HCT116 (cell line): ENCODE measurements around the gene ACACA. TPM values are rescaled to one million over a fixed set of nuclear protein-coding genes. Genes with fewer than 3 reads are reported as not detected.
"Not testable (repeated sequence)": the region's sequence is repeated elsewhere in the genome, so short reads cannot be mapped to it uniquely, and the experiment has no call there.

Source experiments
- ATAC-seq: fragments of 200-7000 bp; cut with Tn5 transposase; 2 replicates; pipeline ENCODE4 v1.9.1; 2020; ENCODE audit warnings: mild to moderate bottlenecking, moderate library complexity
- BruUV-seq: library from RNA; stranded (reverse); fragments of 400-500 nt; replicated peaks from 2 replicates; lab custom pipeline; 2021; lab: Mats Ljungman, UMichigan
- CTCF ChIA-PET: fragments of 300-600 bp; sonication (Branson Sonifier 250); formaldehyde crosslinking; loops from one replicate; lab custom pipeline; 2021; ENCODE audit warnings: antibody characterized with exemption; lab: Charles Lee
- POLR2A ChIA-PET: fragments of 300-600, 350-600 bp; sonication (Branson Sonifier 250); formaldehyde crosslinking; loops from one replicate; lab custom pipeline; 2021; ENCODE audit warnings: antibody characterized with exemption; lab: Charles Lee
- RAD21 ChIA-PET, 2 experiments: fragments of 300-600 bp; sonication (Branson Sonifier 250); formaldehyde crosslinking; loops; one replicate each; lab custom pipeline; 2023; ENCODE audit warnings: low total read pairs in 2 of 2; ENCODE audit not compliant: uncharacterized antibody in 2 of 2, unreplicated experiment in 2 of 2, low non-redundant PET in 1 of 2; lab: Charles Lee
- DNase-seq: peaks from one replicate; pipeline ENCODE4 v3.0.0-alpha.2; 2010; ENCODE audit warnings: low read depth, low spot score
- H2AFZ ChIP-seq: fragments of 200-600 bp; shearing (Covaris generic), sonication (generic); 2 replicates; pipeline ENCODE4 v1.6.1; 2017; ENCODE audit warnings: low read depth, mixed run types, mixed read lengths, antibody characterized with exemption, low read length; ENCODE audit not compliant: poor library complexity, severe bottlenecking
- H3K27ac ChIP-seq: 2 replicates; pipeline ENCODE4 v1.5.1; 2012; ENCODE audit warnings: low read depth, low read length
- H3K27me3 ChIP-seq: fragments of 200-600 bp; sonication (generic); 2 replicates; pipeline ENCODE4 v1.6.1; 2016; ENCODE audit warnings: mixed run types, low read length, mixed read lengths; ENCODE audit not compliant: insufficient read depth
- H3K36me3 ChIP-seq, 2 experiments: fragments of 200-500 bp in 1 of 2; fragments of 200-600 bp in 1 of 2; sonication (Bioruptor generic) in 1 of 2; sonication (generic) in 1 of 2; 2 replicates each; pipeline versions ENCODE4 v1.5.1 to v1.6.1; 2014 to 2016; ENCODE audit warnings: low read length in 2 of 2, inconsistent platforms in 1 of 2, mixed read lengths in 1 of 2, mixed run types in 1 of 2; ENCODE audit not compliant: insufficient read depth in 2 of 2, control insufficient read depth in 1 of 2
- H3K4me1 ChIP-seq, 2 experiments: fragments of 200-600 bp in 1 of 2; sonication (generic) in 1 of 2; 2 replicates each; pipeline versions ENCODE4 v1.5.1 to v1.6.1; 2012 to 2017; ENCODE audit warnings: low read length in 2 of 2, inconsistent platforms in 1 of 2, mild to moderate bottlenecking in 1 of 2, mixed read lengths in 1 of 2, mixed run types in 1 of 2, moderate library complexity in 1 of 2; ENCODE audit not compliant: insufficient read depth in 2 of 2, control insufficient read depth in 1 of 2
- H3K4me2 ChIP-seq: fragments of 200-600 bp; sonication (generic); 2 replicates; pipeline ENCODE4 v1.6.1; 2017; ENCODE audit warnings: mixed run types, low read length, mixed read lengths
- H3K4me3 ChIP-seq, 2 experiments: fragments of 200-600 bp in 1 of 2; sonication (generic) in 1 of 2; replicated peaks in 1 of 2; 2 replicates each; pipeline ENCODE4 v1.5.1; 2011 to 2016; ENCODE audit warnings: low read length in 2 of 2, control low read depth in 1 of 2, low read depth in 1 of 2, mild to moderate bottlenecking in 1 of 2, mixed read lengths in 1 of 2, mixed run types in 1 of 2
- H3K79me2 ChIP-seq: fragments of 200-600 bp; sonication (generic); 2 replicates; pipeline ENCODE4 v1.6.1; 2017; ENCODE audit warnings: mild to moderate bottlenecking, mixed run types, low read length, moderate library complexity, mixed read lengths; ENCODE audit not compliant: insufficient read depth
- H3K9ac ChIP-seq: fragments of 200-600 bp; sonication (generic); 2 replicates; pipeline ENCODE4 v1.6.1; 2016; ENCODE audit warnings: low read length, mixed read lengths
- H3K9me2 ChIP-seq: fragments of 200-600 bp; sonication (generic), shearing (Covaris generic); 2 replicates; pipeline ENCODE4 v1.6.1; 2017; ENCODE audit warnings: mixed run types, mild to moderate bottlenecking, moderate library complexity; ENCODE audit not compliant: insufficient read depth
- H3K9me3 ChIP-seq, 2 experiments: fragments of 200-500 bp in 1 of 2; fragments of 200-600 bp in 1 of 2; sonication (Bioruptor generic) in 1 of 2; sonication (generic) in 1 of 2; 2 replicates each; pipeline ENCODE4 v1.6.1; 2014 to 2017; ENCODE audit warnings: low read length in 2 of 2, mixed read lengths in 2 of 2, inconsistent platforms in 1 of 2, low read depth in 1 of 2, mild to moderate bottlenecking in 1 of 2, mixed run types in 1 of 2, moderate library complexity in 1 of 2; ENCODE audit not compliant: control insufficient read depth in 1 of 2, insufficient read depth in 1 of 2
- H4K20me1 ChIP-seq: fragments of 200-600 bp; sonication (generic), shearing (Covaris generic); 2 replicates; pipeline ENCODE4 v1.6.1; 2017; ENCODE audit warnings: mixed run types, mild to moderate bottlenecking, moderate library complexity; ENCODE audit not compliant: insufficient read depth
- CBX3 ChIP-seq: IDR thresholded peaks from 2 replicates; pipeline ENCODE4 v1.6.1; 2012; ENCODE audit warnings: low read depth
- CEBPB ChIP-seq: IDR thresholded peaks from 2 replicates; pipeline ENCODE4 v1.6.1; 2012; ENCODE audit warnings: low read depth
- EGR1 ChIP-seq: IDR thresholded peaks from 2 replicates; pipeline ENCODE4 v1.6.1; 2012; ENCODE audit warnings: low read depth
- EZH2phosphoT487 ChIP-seq: fragments of 200-600 bp; IDR thresholded peaks from 2 replicates; pipeline ENCODE4 v1.6.1; 2018; ENCODE audit warnings: antibody characterized with exemption, borderline replicate concordance
- FOSL1 ChIP-seq: IDR thresholded peaks from 2 replicates; pipeline ENCODE4 v1.6.1; 2012; ENCODE audit warnings: low read depth
- POLR2A ChIP-seq: IDR thresholded peaks from 2 replicates; pipeline ENCODE4 v1.7.0; 2011; ENCODE audit warnings: borderline replicate concordance; ENCODE audit not compliant: insufficient read depth, insufficient read length; ENCODE audit errors: extremely low read depth
- POLR2AphosphoS5 ChIP-seq: IDR thresholded peaks from 2 replicates; pipeline ENCODE4 v1.6.1; 2011; ENCODE audit warnings: mild to moderate bottlenecking, low read depth, low read length, moderate library complexity
- SIN3A ChIP-seq: IDR thresholded peaks from 2 replicates; pipeline ENCODE4 v1.6.1; 2012; ENCODE audit warnings: low read depth
- SRF ChIP-seq: IDR thresholded peaks from 2 replicates; pipeline ENCODE4 v1.6.1; 2012; ENCODE audit warnings: low read depth
- TCF7L2 ChIP-seq: IDR thresholded peaks from 2 replicates; pipeline ENCODE4 v1.7.0; 2011; ENCODE audit warnings: borderline replicate concordance, inconsistent platforms; ENCODE audit not compliant: insufficient read depth, insufficient read length; ENCODE audit errors: extremely low read depth
- YY1 ChIP-seq: IDR thresholded peaks from 2 replicates; pipeline ENCODE4 v1.6.1; 2011; ENCODE audit warnings: low read length, low read depth, moderate library complexity, mild to moderate bottlenecking; ENCODE audit not compliant: insufficient replicate concordance; ENCODE audit errors: extremely low read depth
- ZNF274 ChIP-seq: fragments of 200-500 bp; sonication (Bioruptor generic); IDR thresholded peaks from 2 replicates; pipeline ENCODE4 v1.6.1; 2014; ENCODE audit warnings: mild to moderate bottlenecking, low read depth, low read length, inconsistent platforms
- intact Hi-C: fragments of 100-400 bp; cut with micrococcal nuclease; formaldehyde crosslinking; loops from 2 replicates; pipeline ENCODE4 v1.10.0; 2022
- total RNA-seq: library from RNA; stranded (reverse); gene quantifications from one replicate; pipeline ENCODE4 v1.2.1, GENCODE V29; 2021; ENCODE audit not compliant: unreplicated experiment
- TF ChIP-seq, protein P1 (sequence below), 3 experiments: fragments of 200-600 bp in 1 of 3; sonication (generic) in 1 of 3; IDR thresholded peaks in 2 of 3; conservative IDR thresholded peaks in 1 of 3; 2 replicates each; pipeline ENCODE4 v1.5.1; 2012 to 2017; ENCODE audit warnings: low read depth in 2 of 3, low read length in 2 of 3, antibody characterized with exemption in 1 of 3, borderline replicate concordance in 1 of 3, control low read depth in 1 of 3, mild to moderate bottlenecking in 1 of 3, mixed read lengths in 1 of 3, mixed run types in 1 of 3, moderate library complexity in 1 of 3; ENCODE audit not compliant: insufficient read depth in 1 of 3
- TF ChIP-seq, protein P2 (sequence below): IDR thresholded peaks from 2 replicates; pipeline ENCODE4 v1.6.1; 2012; ENCODE audit warnings: low read depth

Gene ACACA
- total RNA-seq, 1 experiment from 2014 or later, result 161 TPM

DNA sequence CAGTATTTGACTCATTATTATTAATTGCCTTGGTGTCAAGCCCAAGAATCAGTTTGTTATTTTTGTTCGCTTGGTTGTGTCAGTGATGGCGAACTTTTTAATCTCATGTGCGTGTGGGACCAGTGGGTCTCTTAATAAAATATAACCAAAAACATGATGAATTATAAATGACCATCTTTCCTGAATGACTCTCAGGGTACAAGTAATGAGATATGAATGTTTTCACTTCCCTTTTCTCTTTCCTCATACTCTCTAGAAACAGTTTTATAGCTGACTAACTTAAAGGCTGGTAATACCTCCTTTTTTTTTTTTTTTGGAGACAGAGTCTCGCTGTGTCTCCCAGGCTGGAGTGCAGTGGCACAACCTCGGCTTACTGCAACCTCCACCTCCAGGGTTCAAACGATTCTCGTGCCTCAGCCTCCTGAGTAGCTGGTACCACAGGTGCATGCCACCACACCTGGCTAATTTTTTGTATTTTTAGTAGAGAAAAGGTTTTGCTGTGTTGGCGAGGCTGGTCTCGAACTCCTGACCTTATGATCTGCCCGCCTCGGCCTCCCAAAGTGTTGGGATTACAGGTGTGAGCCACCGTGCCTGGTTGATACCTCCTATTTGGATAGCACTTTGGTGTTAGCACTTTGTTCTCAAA lies 34.9 kb upstream of the ACACA start:
- intact Hi-C loops, DNase-seq, BruUV-seq, H3K9ac ChIP-seq, H2AFZ ChIP-seq, POLR2A ChIA-PET, H3K9me3 ChIP-seq, H3K79me2 ChIP-seq, H4K20me1 ChIP-seq, H3K9me2 ChIP-seq, H3K27me3 ChIP-seq, ATAC-seq, H3K4me3 ChIP-seq, H3K27ac ChIP-seq, H3K4me2 ChIP-seq: not testable (repeated sequence)
- CTCF ChIA-PET, result interaction anchor here (1.3 kb wide), 1 partner anchor 68 kb away, joined by 3 read pairs; no protein-coding TSS in a partner anchor
- peaks cover 14 to 36% of the 10 kb centered on the region in 2 experiments; a peak in 3 of 4 replicates for H3K36me3 ChIP-seq
- RAD21 ChIA-PET, result interaction anchor here in 1 of 2 experiments (0.7 kb wide), 1 partner anchor 11 kb away, joined by 3 read pairs; no protein-coding TSS in a partner anchor
- H3K4me1 ChIP-seq, result peaks cover 12 to 16% of the 10 kb centered on the region in 2 experiments

DNA sequence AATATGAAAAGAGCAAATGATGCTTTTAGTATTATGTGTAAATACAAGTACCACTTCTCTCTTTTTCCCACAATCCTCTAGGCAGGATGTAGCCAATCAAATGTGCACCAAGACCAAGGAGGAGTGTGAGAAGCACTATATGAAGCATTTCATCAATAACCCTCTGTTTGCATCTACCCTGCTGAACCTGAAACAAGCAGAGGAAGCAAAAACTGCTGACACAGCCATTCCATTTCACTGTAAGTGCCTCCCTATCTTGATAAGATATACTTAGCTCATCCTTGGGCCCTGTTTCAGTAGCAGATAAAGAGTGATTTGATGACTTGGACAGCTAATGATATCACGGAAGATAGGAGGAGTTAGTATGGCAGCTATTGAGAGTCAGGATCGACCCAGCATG lies 33.8 kb upstream of the ACACA start:
- no peak overlapping the region for H2AFZ ChIP-seq
- H3K4me1 ChIP-seq, result peaks cover 2 to 6% of the 10 kb centered on the region in 2 experiments; a peak in 3 of 4 replicates
- no peaks in the 10 kb centered on the region for H3K79me2 ChIP-seq
- no peak overlapping the region for H3K4me2 ChIP-seq
- TF ChIP-seq YY1, result no peak
- no peak for TF ChIP-seq FOSL1
- TF ChIP-seq EGR1, result no peak
- no peak for TF ChIP-seq CEBPB
- TF ChIP-seq CBX3, result no peak
- TF ChIP-seq ZNF274, result no peak
- TF ChIP-seq POLR2A, result no peak
- no peak for TF ChIP-seq SIN3A
- TF ChIP-seq, protein P1, sequence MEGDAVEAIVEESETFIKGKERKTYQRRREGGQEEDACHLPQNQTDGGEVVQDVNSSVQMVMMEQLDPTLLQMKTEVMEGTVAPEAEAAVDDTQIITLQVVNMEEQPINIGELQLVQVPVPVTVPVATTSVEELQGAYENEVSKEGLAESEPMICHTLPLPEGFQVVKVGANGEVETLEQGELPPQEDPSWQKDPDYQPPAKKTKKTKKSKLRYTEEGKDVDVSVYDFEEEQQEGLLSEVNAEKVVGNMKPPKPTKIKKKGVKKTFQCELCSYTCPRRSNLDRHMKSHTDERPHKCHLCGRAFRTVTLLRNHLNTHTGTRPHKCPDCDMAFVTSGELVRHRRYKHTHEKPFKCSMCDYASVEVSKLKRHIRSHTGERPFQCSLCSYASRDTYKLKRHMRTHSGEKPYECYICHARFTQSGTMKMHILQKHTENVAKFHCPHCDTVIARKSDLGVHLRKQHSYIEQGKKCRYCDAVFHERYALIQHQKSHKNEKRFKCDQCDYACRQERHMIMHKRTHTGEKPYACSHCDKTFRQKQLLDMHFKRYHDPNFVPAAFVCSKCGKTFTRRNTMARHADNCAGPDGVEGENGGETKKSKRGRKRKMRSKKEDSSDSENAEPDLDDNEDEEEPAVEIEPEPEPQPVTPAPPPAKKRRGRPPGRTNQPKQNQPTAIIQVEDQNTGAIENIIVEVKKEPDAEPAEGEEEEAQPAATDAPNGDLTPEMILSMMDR (IDR thresholded peaks at IDR 0.05 in 2 of 3, conservative IDR thresholded peaks at IDR 0.05 in 1 of 3; ENCODE audit: borderline replicate concordance in 1 of 3, insufficient read depth in 1 of 3, low read depth in 2 of 3, low read length in 2 of 3), result no peak
- TF ChIP-seq EZH2phosphoT487, result no peak
- TF ChIP-seq SRF, result no peak
- no peak for TF ChIP-seq POLR2AphosphoS5
- TF ChIP-seq, protein P2, sequence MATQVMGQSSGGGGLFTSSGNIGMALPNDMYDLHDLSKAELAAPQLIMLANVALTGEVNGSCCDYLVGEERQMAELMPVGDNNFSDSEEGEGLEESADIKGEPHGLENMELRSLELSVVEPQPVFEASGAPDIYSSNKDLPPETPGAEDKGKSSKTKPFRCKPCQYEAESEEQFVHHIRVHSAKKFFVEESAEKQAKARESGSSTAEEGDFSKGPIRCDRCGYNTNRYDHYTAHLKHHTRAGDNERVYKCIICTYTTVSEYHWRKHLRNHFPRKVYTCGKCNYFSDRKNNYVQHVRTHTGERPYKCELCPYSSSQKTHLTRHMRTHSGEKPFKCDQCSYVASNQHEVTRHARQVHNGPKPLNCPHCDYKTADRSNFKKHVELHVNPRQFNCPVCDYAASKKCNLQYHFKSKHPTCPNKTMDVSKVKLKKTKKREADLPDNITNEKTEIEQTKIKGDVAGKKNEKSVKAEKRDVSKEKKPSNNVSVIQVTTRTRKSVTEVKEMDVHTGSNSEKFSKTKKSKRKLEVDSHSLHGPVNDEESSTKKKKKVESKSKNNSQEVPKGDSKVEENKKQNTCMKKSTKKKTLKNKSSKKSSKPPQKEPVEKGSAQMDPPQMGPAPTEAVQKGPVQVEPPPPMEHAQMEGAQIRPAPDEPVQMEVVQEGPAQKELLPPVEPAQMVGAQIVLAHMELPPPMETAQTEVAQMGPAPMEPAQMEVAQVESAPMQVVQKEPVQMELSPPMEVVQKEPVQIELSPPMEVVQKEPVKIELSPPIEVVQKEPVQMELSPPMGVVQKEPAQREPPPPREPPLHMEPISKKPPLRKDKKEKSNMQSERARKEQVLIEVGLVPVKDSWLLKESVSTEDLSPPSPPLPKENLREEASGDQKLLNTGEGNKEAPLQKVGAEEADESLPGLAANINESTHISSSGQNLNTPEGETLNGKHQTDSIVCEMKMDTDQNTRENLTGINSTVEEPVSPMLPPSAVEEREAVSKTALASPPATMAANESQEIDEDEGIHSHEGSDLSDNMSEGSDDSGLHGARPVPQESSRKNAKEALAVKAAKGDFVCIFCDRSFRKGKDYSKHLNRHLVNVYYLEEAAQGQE, result no peak
- TF ChIP-seq TCF7L2, result no peak
- H3K9me3 ChIP-seq, result no peaks in the 10 kb centered on the region
- CTCF ChIA-PET, result no interaction called here
- ATAC-seq, result no peak
- no peak for DNase-seq
- no peak overlapping the region for H3K4me3 ChIP-seq
- no peaks in the 10 kb centered on the region for H3K9me2 ChIP-seq
- no peak overlapping the region for H3K9ac ChIP-seq
- no peak overlapping the region for H3K27ac ChIP-seq
- RAD21 ChIA-PET, result no interaction called here
- POLR2A ChIA-PET, result no interaction called here
- peaks cover 14 to 36% of the 10 kb centered on the region in 2 experiments; a peak in 3 of 4 replicates for H3K36me3 ChIP-seq
- H3K27me3 ChIP-seq, result no peaks in the 10 kb centered on the region
- BruUV-seq, result no TSS peak
- no peaks in the 10 kb centered on the region for H4K20me1 ChIP-seq
- intact Hi-C loops, result no loop called here
